CD14-positive monocyte (primary cell): ENCODE data around the gene FDCSP. TPM values are rescaled to one million over a fixed set of nuclear protein-coding genes. Genes with fewer than 3 reads are reported as not detected.

Experiments used
- DNase-seq, 3 donors: peaks; one replicate each; pipeline ENCODE4 v3.0.0-alpha.2; 2011 to 2022
- H2AFZ ChIP-seq: 2 replicates; pipeline ENCODE4 v1.6.0; 2012; ENCODE audit warnings: mild to moderate bottlenecking, low read depth, low read length, inconsistent platforms; ENCODE audit not compliant: insufficient read depth, poor library complexity, severe bottlenecking
- H3K27ac ChIP-seq, 2 donors: 1 replicate in 1 of 2; 2 replicates in 1 of 2; pipeline ENCODE4 v1.5.1; 2012 to 2013; ENCODE audit warnings: low read length in 2 of 2, control low read depth in 1 of 2, inconsistent platforms in 1 of 2, low read depth in 1 of 2, mild to moderate bottlenecking in 1 of 2
- H3K27me3 ChIP-seq, 2 donors: one replicate each; pipeline versions ENCODE4 v1.6.0 to v1.6.1; 2011 to 2013; ENCODE audit warnings: low read length in 2 of 2; ENCODE audit not compliant: control insufficient read depth in 2 of 2, insufficient read depth in 2 of 2
- H3K36me3 ChIP-seq, 2 donors: replicated peaks in 1 of 2; 1 replicate in 1 of 2; 2 replicates in 1 of 2; pipeline versions ENCODE4 v1.5.1 to v1.6.1; 2012 to 2013; ENCODE audit warnings: low read length in 2 of 2, control low read depth in 1 of 2, inconsistent platforms in 1 of 2, mild to moderate bottlenecking in 1 of 2; ENCODE audit not compliant: insufficient read depth in 2 of 2, control insufficient read depth in 1 of 2
- H3K4me1 ChIP-seq, 2 donors: 1 replicate in 1 of 2; 2 replicates in 1 of 2; pipeline versions ENCODE4 v1.5.1 to v1.6.1; 2012 to 2013; ENCODE audit warnings: low read length in 2 of 2, control low read depth in 1 of 2, inconsistent platforms in 1 of 2, mild to moderate bottlenecking in 1 of 2, moderate library complexity in 1 of 2; ENCODE audit not compliant: insufficient read depth in 2 of 2, control insufficient read depth in 1 of 2
- H3K4me2 ChIP-seq: replicated peaks from 2 replicates; pipeline ENCODE3; 2012; ENCODE audit warnings: low read length, moderate library complexity, mild to moderate bottlenecking; ENCODE audit not compliant: poor library complexity, severe bottlenecking; ENCODE audit errors: extremely low read depth
- H3K4me3 ChIP-seq, 3 experiments: fragments of 200-600 bp in 1 of 3; sonication (generic) in 1 of 3; replicated peaks in 1 of 3; 1 replicate in 2 of 3; 2 replicates in 1 of 3; pipeline ENCODE4 v1.5.1; 2011 to 2013; ENCODE audit warnings: low read length in 3 of 3, mild to moderate bottlenecking in 3 of 3, control low read depth in 2 of 3, low read depth in 2 of 3, inconsistent platforms in 1 of 3, moderate library complexity in 1 of 3
- H3K79me2 ChIP-seq: 2 replicates; pipeline ENCODE4 v1.6.0; 2012; ENCODE audit warnings: mild to moderate bottlenecking, control low read depth, inconsistent platforms, low read length, moderate library complexity; ENCODE audit not compliant: insufficient read depth
- H3K9ac ChIP-seq: 2 replicates; pipeline ENCODE4 v1.6.0; 2017; ENCODE audit warnings: low read length, mild to moderate bottlenecking; ENCODE audit not compliant: insufficient read depth, poor library complexity, severe bottlenecking
- H3K9me3 ChIP-seq, 2 donors: replicated peaks in 1 of 2; 1 replicate in 1 of 2; 2 replicates in 1 of 2; pipeline versions ENCODE4 v1.5.1 to v1.6.1; 2012 to 2013; ENCODE audit warnings: low read length in 2 of 2, control low read depth in 1 of 2; ENCODE audit not compliant: control insufficient read depth in 1 of 2, insufficient read depth in 1 of 2
- H4K20me1 ChIP-seq: 2 replicates; pipeline ENCODE4 v1.6.0; 2012; ENCODE audit warnings: mild to moderate bottlenecking, low read length, control low read depth, moderate library complexity; ENCODE audit not compliant: insufficient read depth
- H3K27ac Mint-ChIP-seq, 7 donors: one replicate each; pipeline ENCODE4 v1.8.0; 2020; ENCODE audit warnings: mild to moderate bottlenecking in 7 of 7, mixed read lengths in 7 of 7, moderate library complexity in 6 of 7, inconsistent platforms in 2 of 7
- H3K27me3 Mint-ChIP-seq, 3 donors: one replicate each; pipeline ENCODE4 v1.8.0; 2021 to 2022; ENCODE audit warnings: low read depth in 3 of 3, mild to moderate bottlenecking in 3 of 3, mixed read lengths in 3 of 3, moderate library complexity in 3 of 3, inconsistent platforms in 1 of 3
- H3K36me3 Mint-ChIP-seq, 2 donors: one replicate each; pipeline ENCODE4 v1.8.0; 2020; ENCODE audit warnings: mixed read lengths in 2 of 2, inconsistent platforms in 1 of 2, mild to moderate bottlenecking in 1 of 2
- H3K4me1 Mint-ChIP-seq: one replicate; pipeline ENCODE4 v1.8.0; 2020; ENCODE audit warnings: mild to moderate bottlenecking, mixed read lengths
- H3K4me3 Mint-ChIP-seq, 2 donors: one replicate each; pipeline ENCODE4 v1.8.0; 2020; ENCODE audit warnings: mild to moderate bottlenecking in 2 of 2, mixed read lengths in 2 of 2, moderate library complexity in 1 of 2
- H3K9me3 Mint-ChIP-seq, 7 donors: one replicate each; pipeline ENCODE4 v1.8.0; 2020 to 2022; ENCODE audit warnings: mixed read lengths in 7 of 7, mild to moderate bottlenecking in 6 of 7, moderate library complexity in 6 of 7, inconsistent platforms in 2 of 7
- WGBS: methylation state at CpG from one replicate; pipeline ENCODE4 v1.1.5; 2013; ENCODE audit warnings: missing lambda C conversion rate; ENCODE audit not compliant: insufficient coverage; 5-methylcytosine and 5-hydroxymethylcytosine counted together
- intact Hi-C, 2 donors: fragments of 100-400 bp; cut with micrococcal nuclease; formaldehyde crosslinking; loops; one replicate each; pipeline versions ENCODE4 v1.15.0 to v1.15.1; 2023
- polyA plus RNA-seq, 3 donors: library from polyadenylated mRNA; depleted of rRNA in 1 of 3; unstranded in 2 of 3; stranded (reverse) in 1 of 3; fragments of 300-500 nt in 2 of 3; fragments of >200 nt in 1 of 3; fragmentation: Illumina TruSeq in 2 of 3; gene quantifications; 1 replicate in 2 of 3; 2 replicates in 1 of 3; pipeline ENCODE4 v1.2.3, GENCODE V29; 2012 to 2021
- TF ChIP-seq, protein P1 (sequence below): fragments of 200-600 bp; IDR thresholded peaks from one replicate; pipeline ENCODE4 v1.8.0; 2022; ENCODE audit warnings: antibody characterized with exemption, mild to moderate bottlenecking

The FDCSP gene
- polyA plus RNA-seq, 3 donors = not detected

- no peaks in the 10 kb centered on the region for H3K36me3 Mint-ChIP-seq
- Histone ChIP-seq H3K36me3 (no peaks in the 10 kb centered on the region), H3K27me3 (no peaks in the 10 kb centered on the region), H3K27ac (no peak within 1 kb of the TSS), H4K20me1 (no peaks in the 10 kb centered on the region), H3K9me3 (no peaks in the 10 kb centered on the region), H2AFZ (no peak within 1 kb of the TSS), H3K4me1 (no peaks in the 10 kb centered on the region), H3K9ac (no peak within 1 kb of the TSS), H3K4me3 (no peak within 1 kb of the TSS), H3K79me2 (no peaks in the 10 kb centered on the region), H3K4me2 (no peak within 1 kb of the TSS)
- TF ChIP-seq, protein P1, sequence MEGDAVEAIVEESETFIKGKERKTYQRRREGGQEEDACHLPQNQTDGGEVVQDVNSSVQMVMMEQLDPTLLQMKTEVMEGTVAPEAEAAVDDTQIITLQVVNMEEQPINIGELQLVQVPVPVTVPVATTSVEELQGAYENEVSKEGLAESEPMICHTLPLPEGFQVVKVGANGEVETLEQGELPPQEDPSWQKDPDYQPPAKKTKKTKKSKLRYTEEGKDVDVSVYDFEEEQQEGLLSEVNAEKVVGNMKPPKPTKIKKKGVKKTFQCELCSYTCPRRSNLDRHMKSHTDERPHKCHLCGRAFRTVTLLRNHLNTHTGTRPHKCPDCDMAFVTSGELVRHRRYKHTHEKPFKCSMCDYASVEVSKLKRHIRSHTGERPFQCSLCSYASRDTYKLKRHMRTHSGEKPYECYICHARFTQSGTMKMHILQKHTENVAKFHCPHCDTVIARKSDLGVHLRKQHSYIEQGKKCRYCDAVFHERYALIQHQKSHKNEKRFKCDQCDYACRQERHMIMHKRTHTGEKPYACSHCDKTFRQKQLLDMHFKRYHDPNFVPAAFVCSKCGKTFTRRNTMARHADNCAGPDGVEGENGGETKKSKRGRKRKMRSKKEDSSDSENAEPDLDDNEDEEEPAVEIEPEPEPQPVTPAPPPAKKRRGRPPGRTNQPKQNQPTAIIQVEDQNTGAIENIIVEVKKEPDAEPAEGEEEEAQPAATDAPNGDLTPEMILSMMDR = no peak
- no peak within 1 kb of the TSS for H3K4me3 Mint-ChIP-seq
- WGBS = 83% methylated on average over 1 of the region's 1 CpG
- peaks cover 0 to 2% (median 0%) of the 10 kb centered on the region in 7 donors for H3K9me3 Mint-ChIP-seq
- H3K4me1 Mint-ChIP-seq = no peaks in the 10 kb centered on the region
- peaks cover 0 to 3% (median 0%) of the 10 kb centered on the region in 3 donors for H3K27me3 Mint-ChIP-seq
- H3K27ac Mint-ChIP-seq = no peak within 1 kb of the TSS
- no peak for DNase-seq
- intact Hi-C loops = no loop called here
Observed at GRCh38 chr4:70195425-70195824, 30.5 kb upstream of the FDCSP start, which contains the start of gene ODAM. Gene ODAM, plus strand, starts transcription at chr4:70195725. Its CDS starts 819 bp downstream, at chr4:70196544.

GRCh38 chr4:70196857-70197256, 29.1 kb upstream of the FDCSP start:
- intact Hi-C loops = no loop called here
- Histone ChIP-seq H3K9me3 (no peaks in the 10 kb centered on the region), H3K4me2 (no peak overlapping the region), H3K9ac (no peak overlapping the region), H3K27ac (no peak overlapping the region), H3K4me3 (no peak overlapping the region), H3K4me1 (no peaks in the 10 kb centered on the region), H4K20me1 (no peaks in the 10 kb centered on the region), H3K79me2 (no peaks in the 10 kb centered on the region), H3K27me3 (no peaks in the 10 kb centered on the region), H3K36me3 (no peaks in the 10 kb centered on the region), H2AFZ (no peak overlapping the region)
- Mint-ChIP-seq H3K36me3 (no peaks in the 10 kb centered on the region), H3K9me3 (no peaks in the 10 kb centered on the region), H3K4me1 (no peaks in the 10 kb centered on the region), H3K27me3 (peaks cover 0 to 3% (median 0%) of the 10 kb centered on the region in 3 donors), H3K4me3 (no peak overlapping the region), H3K27ac (no peak overlapping the region)
- TF ChIP-seq, protein P1 = no peak
- no CpG with 5 or more reads among the region's 2 CpGs for WGBS
- no peak for DNase-seq
